Endodermal cell (in vitro differentiated cells): Measurements from ENCODE around the gene POLD2. TPM values are rescaled to one million over a fixed set of nuclear protein-coding genes. Genes with fewer than 3 reads are reported as not detected.

ENCODE experiments used
- DNase-seq: peaks from one replicate; pipeline ENCODE4 v3.0.0-alpha.2; 2017
- H3K27ac ChIP-seq: 2 replicates; pipeline ENCODE4 v1.5.1; 2013; ENCODE audit warnings: mild to moderate bottlenecking, low read depth, low read length, moderate library complexity
- H3K27me3 ChIP-seq: 2 replicates; pipeline ENCODE4 v1.6.1; 2013; ENCODE audit warnings: mild to moderate bottlenecking, low read length, moderate library complexity; ENCODE audit not compliant: insufficient read depth, control insufficient read depth, poor library complexity, severe bottlenecking
- H3K36me3 ChIP-seq: 2 replicates; pipeline ENCODE4 v1.7.0; 2013; ENCODE audit warnings: mild to moderate bottlenecking, low read length, moderate library complexity; ENCODE audit not compliant: control insufficient read depth, insufficient read depth
- H3K4me1 ChIP-seq: one replicate; pipeline ENCODE4 v1.7.0; 2013; ENCODE audit warnings: low read length; ENCODE audit not compliant: control insufficient read depth, insufficient read depth
- H3K4me3 ChIP-seq: 2 replicates; pipeline ENCODE4 v1.5.1; 2013; ENCODE audit warnings: mild to moderate bottlenecking, low read length, moderate library complexity
- H3K9ac ChIP-seq: 2 replicates; pipeline ENCODE4 v1.6.1; 2013; ENCODE audit warnings: mild to moderate bottlenecking, low read length, moderate library complexity; ENCODE audit not compliant: poor library complexity, severe bottlenecking; ENCODE audit errors: extremely low read depth
- H3K9me3 ChIP-seq: 2 replicates; pipeline ENCODE4 v1.6.1; 2013; ENCODE audit warnings: mild to moderate bottlenecking, low read length, moderate library complexity; ENCODE audit not compliant: control insufficient read depth
- H3K27ac Mint-ChIP-seq: 2 replicates; pipeline ENCODE4 v1.8.0; 2020; ENCODE audit warnings: mixed read lengths
- H3K27me3 Mint-ChIP-seq: 2 replicates; pipeline ENCODE4 v1.8.0; 2021; ENCODE audit warnings: mild to moderate bottlenecking, mixed read lengths; ENCODE audit not compliant: insufficient read depth
- H3K36me3 Mint-ChIP-seq: 2 replicates; pipeline ENCODE4 v1.8.0; 2020; ENCODE audit warnings: low read depth, mixed read lengths
- H3K4me1 Mint-ChIP-seq: 2 replicates; pipeline ENCODE4 v1.8.0; 2020; ENCODE audit warnings: mixed read lengths
- H3K4me3 Mint-ChIP-seq: 2 replicates; pipeline ENCODE4 v1.8.0; 2020; ENCODE audit warnings: mild to moderate bottlenecking, moderate library complexity, mixed read lengths
- H3K9me3 Mint-ChIP-seq: 2 replicates; pipeline ENCODE4 v1.8.0; 2020; ENCODE audit warnings: mild to moderate bottlenecking, mixed read lengths
- WGBS, 2 experiments: methylation state at CpG; one replicate each; pipeline versions ENCODE4 v1.1.5 to v1.1.7; 2013; ENCODE audit warnings: missing lambda C conversion rate in 2 of 2, mixed read lengths in 1 of 2; ENCODE audit not compliant: insufficient coverage in 1 of 2, insufficient read length in 1 of 2; 5-methylcytosine and 5-hydroxymethylcytosine counted together
- total RNA-seq, 2 donors: library from RNA; stranded (reverse); fragmentation: NEBNext Ultra II Directional in 1 of 2; extraction: Animal tissue kit (Norgen Biotek cat#: 25700) in 1 of 2; gene quantifications; 2 replicates in 1 of 2; 3 replicates in 1 of 2; pipeline ENCODE4 v1.2.1, GENCODE V29; 2021
- TF ChIP-seq, protein P1 (sequence below): fragments of 200-600 bp; sonication (generic); conservative IDR thresholded peaks from 2 replicates; pipeline ENCODE4 v1.5.0; 2021; ENCODE audit warnings: antibody characterized with exemption, mild to moderate bottlenecking

The POLD2 gene
- total RNA-seq, 2 donors from 2014 or later: 127 to 141 TPM

DNA sequence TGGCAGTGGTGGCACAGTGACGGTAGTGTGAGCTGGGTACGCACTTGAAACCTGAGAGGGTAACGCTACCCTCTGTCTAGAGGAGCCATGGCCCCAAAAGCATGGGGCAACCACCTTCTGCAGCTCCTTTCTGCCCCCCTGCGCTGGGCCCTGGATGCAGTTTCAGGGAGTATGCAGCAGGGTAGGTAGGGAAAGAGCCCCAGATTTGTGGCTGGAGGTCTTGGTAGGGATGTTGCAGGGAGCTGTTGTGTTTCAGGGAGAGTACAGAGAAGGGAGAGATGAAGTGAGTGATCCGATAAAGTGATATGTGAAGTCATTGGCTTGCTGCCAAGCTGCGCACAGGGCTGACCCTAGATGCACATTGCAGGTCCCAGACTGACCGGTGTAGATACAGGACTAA lies 55.3 kb downstream of the POLD2 start:
- Mint-ChIP-seq H3K36me3 (peaks cover 8% of the 10 kb centered on the region), H3K9me3 (no peaks in the 10 kb centered on the region), H3K4me3 (no peak overlapping the region), H3K27me3 (peaks cover 23% of the 10 kb centered on the region), H3K27ac (no peak overlapping the region), H3K4me1 (peaks cover 3% of the 10 kb centered on the region)
- no peak overlapping the region for H3K9ac ChIP-seq
- no peaks in the 10 kb centered on the region for H3K9me3 ChIP-seq
- peaks cover 9% of the 10 kb centered on the region for H3K36me3 ChIP-seq
- DNase-seq: no peak
- H3K27me3 ChIP-seq: peaks cover 10% of the 10 kb centered on the region
- no peak overlapping the region for H3K4me3 ChIP-seq
- H3K4me1 ChIP-seq: peaks cover 10% of the 10 kb centered on the region
- TF ChIP-seq, protein P1, sequence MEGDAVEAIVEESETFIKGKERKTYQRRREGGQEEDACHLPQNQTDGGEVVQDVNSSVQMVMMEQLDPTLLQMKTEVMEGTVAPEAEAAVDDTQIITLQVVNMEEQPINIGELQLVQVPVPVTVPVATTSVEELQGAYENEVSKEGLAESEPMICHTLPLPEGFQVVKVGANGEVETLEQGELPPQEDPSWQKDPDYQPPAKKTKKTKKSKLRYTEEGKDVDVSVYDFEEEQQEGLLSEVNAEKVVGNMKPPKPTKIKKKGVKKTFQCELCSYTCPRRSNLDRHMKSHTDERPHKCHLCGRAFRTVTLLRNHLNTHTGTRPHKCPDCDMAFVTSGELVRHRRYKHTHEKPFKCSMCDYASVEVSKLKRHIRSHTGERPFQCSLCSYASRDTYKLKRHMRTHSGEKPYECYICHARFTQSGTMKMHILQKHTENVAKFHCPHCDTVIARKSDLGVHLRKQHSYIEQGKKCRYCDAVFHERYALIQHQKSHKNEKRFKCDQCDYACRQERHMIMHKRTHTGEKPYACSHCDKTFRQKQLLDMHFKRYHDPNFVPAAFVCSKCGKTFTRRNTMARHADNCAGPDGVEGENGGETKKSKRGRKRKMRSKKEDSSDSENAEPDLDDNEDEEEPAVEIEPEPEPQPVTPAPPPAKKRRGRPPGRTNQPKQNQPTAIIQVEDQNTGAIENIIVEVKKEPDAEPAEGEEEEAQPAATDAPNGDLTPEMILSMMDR: no peak
- WGBS, 2 experiments: 87 to 90% methylated on average over 4 to 7 of the region's 7 CpGs
- H3K27ac ChIP-seq: no peak overlapping the region

DNA sequence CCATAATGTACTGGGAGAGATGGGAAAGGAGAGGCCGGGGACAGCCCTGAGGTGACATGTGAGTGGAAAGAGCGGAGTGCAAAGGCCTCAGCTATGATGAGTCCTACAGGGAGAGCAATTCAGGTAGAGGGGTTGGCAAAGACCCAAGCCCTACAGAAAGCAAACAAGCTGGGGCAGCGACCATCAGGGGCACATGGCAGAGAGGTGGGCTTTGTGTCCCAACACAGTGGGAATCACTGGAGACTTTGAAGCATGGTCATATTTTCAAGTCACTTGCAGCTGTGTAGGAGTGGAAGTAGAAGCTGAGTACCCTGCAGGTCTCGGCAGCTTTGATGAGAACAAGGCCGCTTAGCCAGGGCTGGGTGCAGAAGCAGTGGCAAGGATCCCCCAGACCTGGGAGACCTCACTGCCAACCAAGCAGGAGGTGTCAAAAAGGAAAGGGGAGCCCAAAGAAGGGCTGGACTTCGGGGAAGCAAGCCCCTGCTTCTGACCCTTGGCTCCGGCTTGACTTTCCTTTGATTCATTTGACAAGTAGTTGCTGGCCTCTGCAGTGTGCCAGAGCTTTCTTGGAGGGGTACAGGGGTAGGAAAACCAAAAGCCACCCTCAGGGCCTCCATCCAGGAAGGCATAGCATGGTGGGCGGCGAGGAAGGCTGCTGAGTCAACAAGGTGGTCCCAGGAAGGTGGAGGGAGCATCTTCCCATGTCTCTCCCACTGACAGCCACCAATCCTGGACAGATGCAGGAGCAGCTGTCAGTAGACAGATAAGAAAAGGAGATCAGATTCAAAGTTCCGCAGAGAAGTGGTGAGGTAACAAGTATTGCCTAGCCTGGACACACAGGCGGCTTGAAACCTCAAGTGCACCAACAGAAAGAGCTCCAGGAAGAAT lies 56.0 kb downstream of the POLD2 start:
- no peak overlapping the region for H3K4me3 ChIP-seq
- no peak overlapping the region for H3K27ac Mint-ChIP-seq
- TF ChIP-seq, protein P1: no peak
- peaks cover 23% of the 10 kb centered on the region for H3K27me3 Mint-ChIP-seq
- H3K36me3 Mint-ChIP-seq: peaks cover 4% of the 10 kb centered on the region
- H3K4me3 Mint-ChIP-seq: no peak overlapping the region
- peaks cover 3% of the 10 kb centered on the region for H3K36me3 ChIP-seq
- peaks cover 3% of the 10 kb centered on the region for H3K4me1 Mint-ChIP-seq
- peaks cover 10% of the 10 kb centered on the region for H3K4me1 ChIP-seq
- H3K27me3 ChIP-seq: peaks cover 10% of the 10 kb centered on the region
- DNase-seq: no peak
- WGBS, 2 experiments: 90 to 100% methylated on average over 7 to 11 of the region's 11 CpGs
- no peak overlapping the region for H3K9ac ChIP-seq
- no peaks in the 10 kb centered on the region for H3K9me3 ChIP-seq
- no peaks in the 10 kb centered on the region for H3K9me3 Mint-ChIP-seq
- H3K27ac ChIP-seq: no peak overlapping the region

DNA sequence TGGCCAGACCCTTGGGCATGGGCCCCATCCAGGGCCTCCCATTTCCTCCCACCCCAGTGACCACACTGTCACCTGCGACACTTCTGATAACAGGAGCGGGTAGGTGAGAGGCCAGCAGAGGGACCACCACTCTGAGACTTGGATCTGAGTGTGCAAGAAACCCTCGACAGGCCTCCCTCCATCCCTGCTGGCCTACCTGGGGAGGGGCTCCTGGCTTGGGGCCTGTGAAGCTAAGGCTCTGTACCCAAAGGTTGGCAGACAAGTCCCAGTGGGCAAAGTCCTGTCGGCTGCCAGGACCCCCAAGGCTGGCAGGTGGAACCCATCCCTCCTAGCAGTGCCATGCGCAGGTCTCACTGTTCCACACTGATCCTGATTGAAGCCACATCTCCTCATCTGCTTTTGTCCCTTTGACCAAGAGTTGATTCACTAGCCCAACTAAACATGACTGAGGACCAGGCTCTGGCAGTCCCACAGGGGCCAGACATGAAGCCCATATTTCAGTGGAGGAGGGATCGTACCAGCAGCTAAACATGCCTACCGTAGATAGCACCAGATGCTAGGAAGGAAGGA lies 56.8 kb downstream of the POLD2 start:
- H3K9ac ChIP-seq: no peak overlapping the region
- H3K4me3 ChIP-seq: no peak overlapping the region
- 89 to 100% methylated on average over 3 to 7 of the region's 7 CpGs for WGBS, 2 experiments
- H3K27ac Mint-ChIP-seq: no peak overlapping the region
- peaks cover 4% of the 10 kb centered on the region for H3K36me3 Mint-ChIP-seq
- no peak overlapping the region for H3K27ac ChIP-seq
- no peak for DNase-seq
- no peaks in the 10 kb centered on the region for H3K9me3 ChIP-seq
- H3K9me3 Mint-ChIP-seq: no peaks in the 10 kb centered on the region
- H3K4me1 Mint-ChIP-seq: peaks cover 3% of the 10 kb centered on the region
- H3K27me3 ChIP-seq: peaks cover 10% of the 10 kb centered on the region
- H3K36me3 ChIP-seq: no peaks in the 10 kb centered on the region
- no peak overlapping the region for H3K4me3 Mint-ChIP-seq
- H3K27me3 Mint-ChIP-seq: peaks cover 23% of the 10 kb centered on the region
- TF ChIP-seq, protein P1: no peak
- H3K4me1 ChIP-seq: peaks cover 10% of the 10 kb centered on the region
